ENCODE measurements around the gene CCP110. TPM values are rescaled to one million over a fixed set of nuclear protein-coding genes. Genes with fewer than 3 reads are reported as not detected.

The CCP110 gene
- total and polyA plus RNA-seq, 2 of the 13 experiments (the other 11 are each of a cell fraction or from before 2014, with no cell fraction given) = 10.0 to 11.1 TPM

DNA sequence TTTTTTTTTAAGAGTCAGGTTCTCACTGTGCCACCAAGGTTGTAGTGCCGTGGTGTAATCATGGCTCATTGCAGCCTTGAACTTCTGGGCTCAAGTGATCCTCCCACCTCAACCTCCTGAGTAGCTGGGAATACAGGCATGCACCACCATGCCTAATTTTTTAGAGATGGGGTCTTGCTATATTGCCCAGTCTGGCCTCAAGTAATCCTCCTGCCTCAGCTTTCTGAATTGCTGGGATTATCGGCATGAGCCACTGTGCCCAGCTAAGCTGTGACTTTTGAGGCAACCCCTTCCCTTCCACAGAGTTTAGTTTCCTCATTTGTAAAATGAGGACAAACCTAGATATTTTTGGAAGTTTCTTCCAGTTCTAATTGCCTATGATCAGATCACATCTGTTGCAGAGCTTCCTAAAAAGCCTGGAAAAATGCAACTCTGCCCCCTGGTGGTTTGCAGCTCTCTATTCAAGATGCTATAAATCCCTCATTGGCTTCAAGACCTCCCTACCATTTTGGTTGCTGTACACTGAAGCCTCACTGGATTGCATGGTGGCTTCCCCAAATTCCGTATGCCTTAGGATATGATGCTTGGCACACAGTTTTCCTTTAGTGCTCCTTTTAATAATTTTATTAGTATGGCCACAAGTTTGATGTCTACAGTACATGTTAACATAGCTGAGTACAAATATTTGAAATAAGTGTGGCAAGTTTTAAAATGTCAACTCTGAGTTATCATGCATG lies 21.2 kb upstream of the CCP110 start (continued):
- TF ChIP-seq ZNF543 (CRISPR knock-in tag; IDR thresholded peaks at IDR 0.05) (no peak), SKI (IDR thresholded peaks at IDR 0.05; ENCODE audit: partially characterized antibody) (no peak), CENPT (CRISPR knock-in tag; IDR thresholded peaks at IDR 0.05; ENCODE audit: low read depth) (no peak), KLF11 (CRISPR knock-in tag; IDR thresholded peaks at IDR 0.05) (no peak), KLF13 (CRISPR knock-in tag; IDR thresholded peaks at IDR 0.05) (no peak), ARNTL (CRISPR knock-in tag; IDR thresholded peaks at IDR 0.05) (no peak), XRCC5 (optimal IDR thresholded peaks at IDR 0.05; ENCODE audit: low read length) (peak; percentile 44), ZNF12 (CRISPR knock-in tag; IDR thresholded peaks at IDR 0.05) (no peak), ZBTB42 (CRISPR knock-in tag; IDR thresholded peaks at IDR 0.05) (no peak), ARID2 (CRISPR knock-in tag; IDR thresholded peaks at IDR 0.05; ENCODE audit: borderline replicate concordance) (no peak), BRD4 (CRISPR knock-in tag; IDR thresholded peaks at IDR 0.05) (no peak), ZNF20 (CRISPR knock-in tag; IDR thresholded peaks at IDR 0.05) (no peak), ETV6 (CRISPR knock-in tag; conservative IDR thresholded peaks at IDR 0.05) (no peak), HOXA5 (CRISPR knock-in tag; IDR thresholded peaks at IDR 0.05) (0 out of 2 replicates have a peak, but pooled peaks have one; percentile 39), POGZ (CRISPR knock-in tag; IDR thresholded peaks at IDR 0.05) (peak; percentile 38; the same call in 1 of the 2 replicates), JUNB (CRISPR knock-in tag; IDR thresholded peaks at IDR 0.05; ENCODE audit: borderline replicate concordance) (no peak), ZNF776 (CRISPR knock-in tag; IDR thresholded peaks at IDR 0.05) (no peak), YY1 (IDR thresholded peaks at IDR 0.05; ENCODE audit: insufficient read depth, insufficient replicate concordance, low read depth, low read length) (peak; percentile 33), RFXANK (CRISPR knock-in tag; IDR thresholded peaks at IDR 0.05) (no peak)
- TF ChIP-seq, protein P1, sequence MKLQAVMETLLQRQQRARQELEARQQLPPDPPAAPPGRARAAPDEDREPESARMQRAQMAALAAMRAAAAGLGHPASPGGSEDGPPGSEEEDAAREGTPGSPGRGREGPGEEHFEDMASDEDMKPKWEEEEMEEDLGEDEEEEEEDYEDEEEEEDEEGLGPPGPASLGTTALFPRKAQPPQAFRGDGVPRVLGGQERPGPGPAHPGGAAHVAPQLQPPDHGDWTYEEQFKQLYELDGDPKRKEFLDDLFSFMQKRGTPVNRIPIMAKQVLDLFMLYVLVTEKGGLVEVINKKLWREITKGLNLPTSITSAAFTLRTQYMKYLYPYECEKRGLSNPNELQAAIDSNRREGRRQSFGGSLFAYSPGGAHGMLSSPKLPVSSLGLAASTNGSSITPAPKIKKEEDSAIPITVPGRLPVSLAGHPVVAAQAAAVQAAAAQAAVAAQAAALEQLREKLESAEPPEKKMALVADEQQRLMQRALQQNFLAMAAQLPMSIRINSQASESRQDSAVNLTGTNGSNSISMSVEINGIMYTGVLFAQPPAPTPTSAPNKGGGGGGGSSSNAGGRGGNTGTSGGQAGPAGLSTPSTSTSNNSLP (IDR thresholded peaks at IDR 0.05; ENCODE audit: low read depth, low read length) = peak; percentile 60; the same call in 1 of the 2 replicates
- TF ChIP-seq, protein P2, sequence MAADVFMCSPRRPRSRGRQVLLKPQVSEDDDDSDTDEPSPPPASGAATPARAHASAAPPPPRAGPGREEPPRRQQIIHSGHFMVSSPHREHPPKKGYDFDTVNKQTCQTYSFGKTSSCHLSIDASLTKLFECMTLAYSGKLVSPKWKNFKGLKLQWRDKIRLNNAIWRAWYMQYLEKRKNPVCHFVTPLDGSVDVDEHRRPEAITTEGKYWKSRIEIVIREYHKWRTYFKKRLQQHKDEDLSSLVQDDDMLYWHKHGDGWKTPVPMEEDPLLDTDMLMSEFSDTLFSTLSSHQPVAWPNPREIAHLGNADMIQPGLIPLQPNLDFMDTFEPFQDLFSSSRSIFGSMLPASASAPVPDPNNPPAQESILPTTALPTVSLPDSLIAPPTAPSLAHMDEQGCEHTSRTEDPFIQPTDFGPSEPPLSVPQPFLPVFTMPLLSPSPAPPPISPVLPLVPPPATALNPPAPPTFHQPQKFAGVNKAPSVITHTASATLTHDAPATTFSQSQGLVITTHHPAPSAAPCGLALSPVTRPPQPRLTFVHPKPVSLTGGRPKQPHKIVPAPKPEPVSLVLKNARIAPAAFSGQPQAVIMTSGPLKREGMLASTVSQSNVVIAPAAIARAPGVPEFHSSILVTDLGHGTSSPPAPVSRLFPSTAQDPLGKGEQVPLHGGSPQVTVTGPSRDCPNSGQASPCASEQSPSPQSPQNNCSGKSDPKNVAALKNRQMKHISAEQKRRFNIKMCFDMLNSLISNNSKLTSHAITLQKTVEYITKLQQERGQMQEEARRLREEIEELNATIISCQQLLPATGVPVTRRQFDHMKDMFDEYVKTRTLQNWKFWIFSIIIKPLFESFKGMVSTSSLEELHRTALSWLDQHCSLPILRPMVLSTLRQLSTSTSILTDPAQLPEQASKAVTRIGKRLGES (CRISPR knock-in tag; IDR thresholded peaks at IDR 0.05; ENCODE audit: borderline replicate concordance) = no peak
- TF ChIP-seq, protein P3, sequence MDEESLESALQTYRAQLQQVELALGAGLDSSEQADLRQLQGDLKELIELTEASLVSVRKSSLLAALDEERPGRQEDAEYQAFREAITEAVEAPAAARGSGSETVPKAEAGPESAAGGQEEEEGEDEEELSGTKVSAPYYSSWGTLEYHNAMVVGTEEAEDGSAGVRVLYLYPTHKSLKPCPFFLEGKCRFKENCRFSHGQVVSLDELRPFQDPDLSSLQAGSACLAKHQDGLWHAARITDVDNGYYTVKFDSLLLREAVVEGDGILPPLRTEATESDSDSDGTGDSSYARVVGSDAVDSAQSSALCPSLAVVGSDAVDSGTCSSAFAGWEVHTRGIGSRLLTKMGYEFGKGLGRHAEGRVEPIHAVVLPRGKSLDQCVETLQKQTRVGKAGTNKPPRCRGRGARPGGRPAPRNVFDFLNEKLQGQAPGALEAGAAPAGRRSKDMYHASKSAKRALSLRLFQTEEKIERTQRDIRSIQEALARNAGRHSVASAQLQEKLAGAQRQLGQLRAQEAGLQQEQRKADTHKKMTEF (CRISPR knock-in tag; IDR thresholded peaks at IDR 0.05) = 0 out of 2 replicates have a peak, but pooled peaks have one; percentile 33
- TF ChIP-seq, protein P4, sequence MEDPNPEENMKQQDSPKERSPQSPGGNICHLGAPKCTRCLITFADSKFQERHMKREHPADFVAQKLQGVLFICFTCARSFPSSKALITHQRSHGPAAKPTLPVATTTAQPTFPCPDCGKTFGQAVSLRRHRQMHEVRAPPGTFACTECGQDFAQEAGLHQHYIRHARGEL (CRISPR knock-in tag; IDR thresholded peaks at IDR 0.05) = no peak
- TF ChIP-seq, protein P5, sequence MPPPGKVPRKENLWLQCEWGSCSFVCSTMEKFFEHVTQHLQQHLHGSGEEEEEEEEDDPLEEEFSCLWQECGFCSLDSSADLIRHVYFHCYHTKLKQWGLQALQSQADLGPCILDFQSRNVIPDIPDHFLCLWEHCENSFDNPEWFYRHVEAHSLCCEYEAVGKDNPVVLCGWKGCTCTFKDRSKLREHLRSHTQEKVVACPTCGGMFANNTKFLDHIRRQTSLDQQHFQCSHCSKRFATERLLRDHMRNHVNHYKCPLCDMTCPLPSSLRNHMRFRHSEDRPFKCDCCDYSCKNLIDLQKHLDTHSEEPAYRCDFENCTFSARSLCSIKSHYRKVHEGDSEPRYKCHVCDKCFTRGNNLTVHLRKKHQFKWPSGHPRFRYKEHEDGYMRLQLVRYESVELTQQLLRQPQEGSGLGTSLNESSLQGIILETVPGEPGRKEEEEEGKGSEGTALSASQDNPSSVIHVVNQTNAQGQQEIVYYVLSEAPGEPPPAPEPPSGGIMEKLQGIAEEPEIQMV (CRISPR knock-in tag; IDR thresholded peaks at IDR 0.05; ENCODE audit: low read depth) = no peak
